Measurements from ENCODE around the gene CRIP3.

GRCh38 chr6:43275801-43276576 is 32.6 kb downstream of the CRIP3 start:
- TF ChIP-seq RFX5 (IDR thresholded peaks at IDR 0.05; ENCODE audit: borderline replicate concordance, low read depth, low read length) (no peak), CTCF (IDR thresholded peaks at IDR 0.05; ENCODE audit: control extremely low read depth in 1 of 3, insufficient read depth in 1 of 3, low read depth in 1 of 3, low read length in 3 of 3) (no peak), SIX5 (IDR thresholded peaks at IDR 0.05; ENCODE audit: low read depth, low read length) (no peak), TAF1 (IDR thresholded peaks at IDR 0.05; ENCODE audit: low read depth, low read length) (no peak), EP300 (IDR thresholded peaks at IDR 0.05; ENCODE audit: borderline replicate concordance in 1 of 2, low read depth in 2 of 2, low read length in 2 of 2) (no peak), GABPA (IDR thresholded peaks at IDR 0.05; ENCODE audit: borderline replicate concordance, insufficient read depth, low read length) (no peak), SRF (IDR thresholded peaks at IDR 0.05; ENCODE audit: low read depth, low read length) (no peak), POLR2A (IDR thresholded peaks at IDR 0.05; ENCODE audit: control extremely low read depth in 1 of 2, low read depth in 2 of 2, low read length in 2 of 2) (no peak), CTBP2 (IDR thresholded peaks at IDR 0.05; ENCODE audit: borderline replicate concordance, insufficient read depth, insufficient read length, low read length) (no peak), RAD21 (IDR thresholded peaks at IDR 0.05 in 1 of 2, conservative IDR thresholded peaks at IDR 0.05 in 1 of 2; ENCODE audit: low read depth in 2 of 2, low read length in 2 of 2) (no peak), BRCA1 (IDR thresholded peaks at IDR 0.05; ENCODE audit: low read depth, low read length) (no peak), HDAC2 (IDR thresholded peaks at IDR 0.05; ENCODE audit: borderline replicate concordance in 1 of 2, low read depth in 2 of 2, low read length in 2 of 2) (peak; percentile 75 to 85; a peak in 2 of 4 replicates), SIN3A (conservative IDR thresholded peaks at IDR 0.05 in 1 of 2, IDR thresholded peaks at IDR 0.05 in 1 of 2; ENCODE audit: low read depth in 1 of 2, low read length in 2 of 2) (no peak), POLR2AphosphoS5 (IDR thresholded peaks at IDR 0.05; ENCODE audit: low read depth, low read length) (no peak)
